Spinal cord (tissue), 10 donors: ENCODE results near the gene CNOT3. TPM values are rescaled to one million over a fixed set of nuclear protein-coding genes. Genes with fewer than 3 reads are reported as not detected.
"Not testable (repeated sequence)": the region's sequence is repeated elsewhere in the genome, so short reads cannot be mapped to it uniquely, and the experiment has no call there.

Source experiments
- DNase-seq, 6 donors: peaks; one replicate each; pipeline versions ENCODE4 v3.0.0 to v3.0.0-alpha.2; 2013 to 2015; ENCODE audit warnings: low spot score in 6 of 6, low read depth in 4 of 6
- H3K27ac ChIP-seq: one replicate; pipeline ENCODE4 v1.5.1; 2013; ENCODE audit warnings: low read depth, low read length, control low read depth
- H3K27me3 ChIP-seq: one replicate; pipeline ENCODE4 v1.6.1; 2013; ENCODE audit warnings: low read length; ENCODE audit not compliant: control insufficient read depth, insufficient read depth
- H3K36me3 ChIP-seq: one replicate; pipeline ENCODE4 v1.6.1; 2013; ENCODE audit warnings: low read length; ENCODE audit not compliant: control insufficient read depth, insufficient read depth
- H3K4me1 ChIP-seq: one replicate; pipeline ENCODE4 v1.6.1; 2013; ENCODE audit warnings: low read length; ENCODE audit not compliant: control insufficient read depth, insufficient read depth
- H3K4me3 ChIP-seq: one replicate; pipeline ENCODE4 v1.5.1; 2013; ENCODE audit warnings: low read depth, low read length, control low read depth
- H3K9me3 ChIP-seq: one replicate; pipeline ENCODE4 v1.6.1; 2013; ENCODE audit warnings: low read length; ENCODE audit not compliant: control insufficient read depth, insufficient read depth
- WGBS: methylation state at CpG from one replicate; pipeline ENCODE4 v1.1.5; 2013; ENCODE audit warnings: missing lambda C conversion rate; ENCODE audit not compliant: insufficient coverage; 5-methylcytosine and 5-hydroxymethylcytosine counted together
- long read RNA-seq, 4 donors: transcript quantifications; one replicate each; lab custom pipeline, GENCODE V29; 2026
- polyA plus RNA-seq, 2 donors: library from polyadenylated mRNA; unstranded; fragments of 120-200 nt; gene quantifications; one replicate each; pipeline ENCODE4 v1.2.1, GENCODE V29; 2013; ENCODE audit not compliant: insufficient read length in 2 of 2
- total RNA-seq, 2 donors: library from RNA; depleted of rRNA in 1 of 2; stranded (reverse); fragments of 120-200 nt in 1 of 2; fragments of >200 nt in 1 of 2; gene quantifications; one replicate each; pipeline versions ENCODE4 v1.2.3 to v1.2.4, GENCODE V29; 2013 to 2014
- donor health status: healthy.

CNOT3 gene
- total RNA-seq = 10 to 100 TPM in 1 of 2 donors, 1 to 10 TPM in 1; 7.2 to 14.4 TPM
- polyA plus RNA-seq = 10 to 100 TPM; 59.0 to 62.9 TPM
- long read RNA-seq, donor 1 = 0 reads
- long read RNA-seq, donor 2, partial matches to known transcripts = 0 of 9 reads
- long read RNA-seq, donor 2, other reads (novel, unspliced or antisense) = 8 of 9 reads
- long read RNA-seq, donor 3 = 0 reads
- long read RNA-seq, donor 4, full-length matches to known transcripts = 2 of 2 reads
- long read RNA-seq, donor 4, partial matches to known transcripts = 0 of 2 reads
- long read RNA-seq, donor 4, other reads (novel, unspliced or antisense) = 0 of 2 reads

GRCh38 chr19:54137699-54138488, at the start of gene CNOT3:
Gene CNOT3 (plus strand): TSS chr19:54137762. CDS start chr19:54142979, 5,217 bp downstream.
- under 1% methylated on average over 91 of the region's 103 CpGs for WGBS
- Histone ChIP-seq H3K9me3 (no peaks in the 10 kb centered on the region), H3K4me3 (peak within 1 kb of the TSS; percentile 64), H3K27ac (peak within 1 kb of the TSS; percentile 74), H3K4me1 (peaks cover 35% of the 10 kb centered on the region), H3K27me3 (no peaks in the 10 kb centered on the region), H3K36me3 (peaks cover 44% of the 10 kb centered on the region)
- peak in 2 of 6 donors; percentile 17 to 41 for DNase-seq

GRCh38 chr19:54094426-54095000, 43.0 kb upstream of the CNOT3 start:
- no peaks in the 10 kb centered on the region for H3K9me3 ChIP-seq
- H3K36me3 ChIP-seq = no peaks in the 10 kb centered on the region
- 78% methylated on average over 15 of the region's 17 CpGs for WGBS
- H3K4me3 ChIP-seq = no peak overlapping the region
- H3K4me1 ChIP-seq = peaks cover 13% of the 10 kb centered on the region
- H3K27ac ChIP-seq = no peak overlapping the region
- no peak for DNase-seq
- peaks cover 21% of the 10 kb centered on the region for H3K27me3 ChIP-seq

- 70% methylated on average over 21 of the region's 22 CpGs for WGBS
- peaks cover 13% of the 10 kb centered on the region for H3K4me1 ChIP-seq
- no peak for DNase-seq
- no peak overlapping the region for H3K4me3 ChIP-seq
- no peaks in the 10 kb centered on the region for H3K9me3 ChIP-seq
- H3K27me3 ChIP-seq = peaks cover 21% of the 10 kb centered on the region
- H3K36me3 ChIP-seq = no peaks in the 10 kb centered on the region
- no peak overlapping the region for H3K27ac ChIP-seq
These were observed 42.3 kb upstream of the CNOT3 start for GRCh38 chr19:54095136-54095858.

GRCh38 chr19:54095859-54096616, 41.5 kb upstream of the CNOT3 start:
- peaks cover 13% of the 10 kb centered on the region for H3K4me1 ChIP-seq
- 0% methylated on average over 46 of the region's 46 CpGs for WGBS
- not testable (repeated sequence) for H3K36me3 ChIP-seq, H3K27ac ChIP-seq, H3K9me3 ChIP-seq, H3K4me3 ChIP-seq
- DNase-seq = peak in 2 of 6 donors; percentile 59 to 60
- H3K27me3 ChIP-seq = peaks cover 21% of the 10 kb centered on the region

- Histone ChIP-seq H3K4me3 (no peak overlapping the region), H3K27ac (no peak overlapping the region), H3K4me1 (peaks cover 13% of the 10 kb centered on the region), H3K36me3 (no peaks in the 10 kb centered on the region), H3K27me3 (peaks cover 21% of the 10 kb centered on the region), H3K9me3 (no peaks in the 10 kb centered on the region)
- 13% methylated on average over 13 of the region's 14 CpGs for WGBS
- peak in 1 of 6 donors; percentile 13 for DNase-seq
These were observed 40.9 kb upstream of the CNOT3 start for GRCh38 chr19:54096617-54097106.

- Histone ChIP-seq H3K9me3 (no peaks in the 10 kb centered on the region), H3K4me3 (no peak overlapping the region), H3K27me3 (peaks cover 21% of the 10 kb centered on the region), H3K4me1 (peaks cover 30% of the 10 kb centered on the region), H3K36me3 (peaks cover 2% of the 10 kb centered on the region), H3K27ac (no peak overlapping the region)
- WGBS = 86% methylated on average over 7 of the region's 12 CpGs
- no peak for DNase-seq
These were observed 38.2 kb upstream of the CNOT3 start for GRCh38 chr19:54099190-54099902.

- H3K36me3 ChIP-seq, DNase-seq, H3K4me3 ChIP-seq, H3K9me3 ChIP-seq, H3K27ac ChIP-seq: not testable (repeated sequence)
- H3K27me3 ChIP-seq = peaks cover 21% of the 10 kb centered on the region
- WGBS = 83% methylated on average over 9 of the region's 9 CpGs
- H3K4me1 ChIP-seq = peaks cover 31% of the 10 kb centered on the region
These were observed 37.7 kb upstream of the CNOT3 start for GRCh38 chr19:54099903-54100255.

- no peak for DNase-seq
These were observed 37.0 kb upstream of the CNOT3 start, which contains the start of gene OSCAR for GRCh38 chr19:54100561-54100960. Gene OSCAR (minus strand): TSS chr19:54100803. CDS start chr19:54100792, 11 bp downstream.

More at GRCh38 chr19:54100561-54100960, 37.0 kb upstream of the CNOT3 start, which contains the start of gene OSCAR:
- Histone ChIP-seq H3K36me3 (peaks cover 12% of the 10 kb centered on the region), H3K27ac (no peak within 1 kb of the TSS), H3K9me3 (no peaks in the 10 kb centered on the region), H3K27me3 (peaks cover 15% of the 10 kb centered on the region), H3K4me3 (no peak within 1 kb of the TSS), H3K4me1 (peaks cover 26% of the 10 kb centered on the region)
- WGBS = 79% methylated on average over 2 of the region's 5 CpGs
